ENCODE measurements around the gene CEP290. TPM values are rescaled to one million over a fixed set of nuclear protein-coding genes. Genes with fewer than 3 reads are reported as not detected.

The CEP290 gene

Small RNA genes lying within 50 kb of the gene (small RNA-seq; reads per million reads assigned to genes)
- gene RNA5SP364 (ENCODE audit: insufficient read depth), result not detected
